Activated naive CD8-positive, alpha-beta T cell treated with anti-CD3 and anti-CD28 coated beads, Interleukin-2, amount 50 U/mL, for 16 hours (primary cell): ENCODE measurements around the gene PRSS2.
"Not testable (repeated sequence)": the region's sequence is repeated elsewhere in the genome, so short reads cannot be mapped to it uniquely, and the experiment has no call there.

Experiments
- DNase-seq: peaks from one replicate; pipeline ENCODE4 v3.0.0-alpha.2; 2020; ENCODE audit warnings: low read depth, low spot score

Gene PRSS2

GRCh38 chr7:142770661-142771352, at the start of gene PRSS2:
PRSS2 (plus strand) TSS chr7:142770970; CDS start chr7:142770983, 13 bp downstream.
- no peak for DNase-seq

- DNase-seq: no peak
Measured at GRCh38 chr7:142720986-142721385, 49.8 kb upstream of the PRSS2 start.

- DNase-seq: no peak
Measured at GRCh38 chr7:142722248-142722794, 48.4 kb upstream of the PRSS2 start.

- DNase-seq: no peak
Measured at GRCh38 chr7:142733271-142733670, 37.5 kb upstream of the PRSS2 start.

GRCh38 chr7:142739923-142740492, 30.8 kb upstream of the PRSS2 start:
- no peak for DNase-seq

- DNase-seq: no peak
Measured at GRCh38 chr7:142740786-142741185, 30.0 kb upstream of the PRSS2 start.

GRCh38 chr7:142741932-142742331, 28.8 kb upstream of the PRSS2 start:
- not testable (repeated sequence) for DNase-seq

- no peak for DNase-seq
Measured at GRCh38 chr7:142745091-142745635, 25.6 kb upstream of the PRSS2 start.

GRCh38 chr7:142745745-142746144, 25.0 kb upstream of the PRSS2 start:
- no peak for DNase-seq

- DNase-seq: no peak
Measured at GRCh38 chr7:142746264-142746663, 24.5 kb upstream of the PRSS2 start.

- DNase-seq: not testable (repeated sequence)
Measured at GRCh38 chr7:142748410-142748809, 22.4 kb upstream of the PRSS2 start.

- DNase-seq: no peak
Measured at GRCh38 chr7:142749218-142749993, 21.4 kb upstream of the PRSS2 start, which contains the start of gene PRSS1. PRSS1 (plus strand) TSS chr7:142749472; CDS start chr7:142749485, 13 bp downstream.

GRCh38 chr7:142750321-142750938, 20.3 kb upstream of the PRSS2 start:
- DNase-seq: no peak

- DNase-seq: not testable (repeated sequence)
Measured at GRCh38 chr7:142751526-142752175, 19.1 kb upstream of the PRSS2 start.

- DNase-seq: no peak
Measured at GRCh38 chr7:142752376-142753225, 18.2 kb upstream of the PRSS2 start.

- DNase-seq: no peak
Measured at GRCh38 chr7:142753366-142753765, 17.4 kb upstream of the PRSS2 start.

GRCh38 chr7:142753925-142754491, 16.8 kb upstream of the PRSS2 start:
- DNase-seq: not testable (repeated sequence)

- no peak for DNase-seq
Measured at GRCh38 chr7:142754681-142755575, 15.8 kb upstream of the PRSS2 start.

GRCh38 chr7:142758312-142758711, 12.5 kb upstream of the PRSS2 start:
- not testable (repeated sequence) for DNase-seq
